HG02981 (cell line): ENCODE measurements around the gene PRODH.
"Not testable (repeated sequence)": the region's sequence is repeated elsewhere in the genome, so short reads cannot be mapped to it uniquely, and the experiment has no call there.

Source experiments
- ATAC-seq: cut with Tn5 transposase; IDR thresholded peaks from one replicate; pipeline ENCODE4 v1.9.1; 2021; ENCODE audit warnings: mild to moderate bottlenecking, moderate library complexity; ENCODE audit not compliant: unreplicated experiment

PRODH gene, protein sequence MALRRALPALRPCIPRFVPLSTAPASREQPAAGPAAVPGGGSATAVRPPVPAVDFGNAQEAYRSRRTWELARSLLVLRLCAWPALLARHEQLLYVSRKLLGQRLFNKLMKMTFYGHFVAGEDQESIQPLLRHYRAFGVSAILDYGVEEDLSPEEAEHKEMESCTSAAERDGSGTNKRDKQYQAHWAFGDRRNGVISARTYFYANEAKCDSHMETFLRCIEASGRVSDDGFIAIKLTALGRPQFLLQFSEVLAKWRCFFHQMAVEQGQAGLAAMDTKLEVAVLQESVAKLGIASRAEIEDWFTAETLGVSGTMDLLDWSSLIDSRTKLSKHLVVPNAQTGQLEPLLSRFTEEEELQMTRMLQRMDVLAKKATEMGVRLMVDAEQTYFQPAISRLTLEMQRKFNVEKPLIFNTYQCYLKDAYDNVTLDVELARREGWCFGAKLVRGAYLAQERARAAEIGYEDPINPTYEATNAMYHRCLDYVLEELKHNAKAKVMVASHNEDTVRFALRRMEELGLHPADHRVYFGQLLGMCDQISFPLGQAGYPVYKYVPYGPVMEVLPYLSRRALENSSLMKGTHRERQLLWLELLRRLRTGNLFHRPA

DNA sequence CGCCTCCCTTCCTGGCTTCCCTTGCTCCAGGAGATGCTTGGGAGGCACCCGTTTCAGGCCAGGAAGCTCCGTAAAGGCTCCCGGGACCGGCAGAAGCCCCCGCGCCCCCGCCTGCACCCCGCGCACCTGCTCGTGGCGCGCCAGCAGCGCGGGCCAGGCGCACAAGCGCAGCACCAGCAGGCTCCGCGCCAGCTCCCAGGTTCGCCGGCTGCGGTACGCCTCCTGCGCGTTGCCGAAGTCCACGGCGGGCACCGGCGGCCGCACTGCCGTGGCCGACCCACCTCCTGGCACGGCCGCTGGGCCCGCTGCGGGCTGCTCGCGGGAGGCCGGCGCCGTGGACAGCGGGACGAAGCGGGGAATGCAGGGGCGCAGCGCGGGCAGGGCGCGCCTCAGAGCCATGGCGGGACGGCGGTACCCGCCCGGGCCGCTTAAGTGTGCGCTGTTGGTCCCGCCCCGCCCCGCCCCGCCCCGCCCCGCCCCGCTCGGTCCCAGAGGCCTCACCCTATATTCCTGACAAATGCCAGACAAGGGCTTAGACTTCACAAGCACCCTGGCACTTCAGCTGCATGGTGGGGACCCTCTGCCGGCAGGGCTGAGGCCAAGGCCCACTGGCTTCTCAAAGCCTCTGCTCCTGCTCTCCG, at the start of gene PRODH:
PRODH (minus strand) TSS at position 405 of the 641 bp plus-strand sequence; CDS start at position 399, 6 bp downstream.
- no peak for ATAC-seq

DNA sequence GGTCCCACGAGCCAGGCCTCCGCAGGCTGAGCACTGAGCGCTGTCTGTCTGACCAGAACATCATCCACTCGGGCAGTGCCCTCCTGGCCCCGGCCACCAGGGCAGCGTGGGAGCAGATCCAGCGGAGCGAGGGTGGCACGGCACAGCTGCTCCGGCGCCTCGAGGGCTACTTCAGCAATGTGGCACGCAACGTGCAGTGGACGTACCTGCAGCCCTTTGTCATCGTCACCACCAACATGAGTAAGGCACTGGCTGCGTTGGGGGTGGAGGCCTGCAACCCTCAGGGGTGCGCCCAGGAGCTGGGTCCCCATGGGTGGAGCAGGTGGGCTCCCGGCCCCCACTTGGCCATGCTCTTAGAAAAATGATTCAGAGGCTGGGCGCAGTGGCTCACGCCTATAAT, 49.7 kb upstream of the PRODH start:
- ATAC-seq: no peak

DNA sequence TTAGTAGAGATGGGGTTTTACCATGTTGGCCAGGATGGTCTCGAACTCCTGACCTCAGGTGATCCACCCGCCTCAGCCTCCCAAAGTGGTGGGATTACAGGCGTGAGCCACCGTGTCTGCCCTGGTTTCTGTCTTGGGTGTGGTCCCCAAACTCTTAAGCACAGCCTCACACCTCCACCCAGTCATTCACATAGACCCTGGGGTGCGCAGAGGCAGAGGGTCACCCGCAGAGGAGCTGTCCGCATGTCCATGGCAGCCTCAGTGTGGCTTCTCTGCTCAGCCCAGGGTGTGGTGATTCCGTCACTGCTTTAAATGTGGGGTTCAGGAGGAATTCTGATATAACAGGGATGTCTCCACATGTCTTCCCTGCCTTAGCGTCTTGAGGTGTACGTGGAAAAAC, 48.5 kb upstream of the PRODH start:
- ATAC-seq: no peak

DNA sequence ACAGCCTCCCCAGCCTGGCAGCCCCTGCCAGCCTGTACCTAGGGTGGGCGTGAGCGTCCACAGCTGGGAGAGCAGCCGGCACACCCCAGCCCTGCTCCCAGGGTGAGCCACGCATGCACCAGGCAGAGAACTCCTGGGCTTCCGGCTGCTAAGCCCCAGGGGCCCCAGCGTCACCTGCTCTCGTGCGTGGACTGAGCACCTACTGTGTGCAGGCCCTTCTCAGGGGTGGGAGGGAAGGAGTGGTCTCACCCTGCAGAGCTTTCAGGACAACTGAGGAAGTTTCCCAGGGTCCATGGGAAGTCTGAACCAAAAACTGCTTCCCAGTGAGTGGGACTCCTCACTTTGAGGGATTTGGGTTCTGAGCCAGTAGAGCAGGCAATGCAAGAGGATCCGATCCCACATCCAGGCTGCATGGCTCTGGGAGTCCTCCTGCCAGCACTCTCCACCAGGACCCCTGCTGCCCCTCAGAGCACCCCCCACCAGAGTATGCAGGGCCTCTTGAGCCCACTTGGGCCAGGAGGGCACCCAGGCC, 47.1 kb upstream of the PRODH start:
- no peak for ATAC-seq

DNA sequence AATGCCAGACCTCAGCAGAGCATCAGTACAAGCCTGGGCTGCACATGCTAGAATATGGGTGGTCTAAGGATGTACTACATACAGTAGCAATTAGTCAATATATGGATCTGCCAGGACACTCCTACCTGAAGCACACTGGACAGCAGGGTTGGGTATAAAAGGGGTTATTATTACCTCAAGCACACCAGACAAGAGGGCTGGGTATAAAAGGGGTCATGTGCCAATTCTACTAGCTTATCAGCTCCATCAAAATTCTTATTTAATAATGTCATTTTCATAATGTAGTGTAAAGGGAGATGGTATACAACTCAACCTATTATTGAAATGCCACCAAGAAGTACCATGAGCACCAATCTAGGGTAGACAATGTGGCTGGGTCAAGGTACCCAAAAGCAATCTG, 44.7 kb upstream of the PRODH start:
- ATAC-seq: no peak

DNA sequence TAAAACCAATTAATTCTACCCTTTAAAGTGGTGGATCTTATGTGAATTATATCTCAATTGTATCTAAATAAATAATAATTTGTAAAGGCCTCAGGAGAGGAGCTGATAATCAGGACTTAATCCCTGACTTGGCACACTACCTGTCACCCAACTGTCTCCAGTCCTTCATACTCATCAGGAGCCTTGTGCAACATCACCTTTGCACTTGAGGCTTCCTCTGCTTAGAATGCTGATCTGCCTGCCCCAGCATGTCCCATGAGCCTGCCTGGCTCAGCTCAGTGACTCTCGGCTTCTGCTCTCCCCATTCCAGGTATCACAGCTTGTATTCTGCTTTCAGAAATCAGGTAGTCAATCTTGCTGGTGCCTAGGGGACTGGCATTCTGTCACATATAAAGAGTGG, 43.9 kb upstream of the PRODH start:
- ATAC-seq: no peak

DNA sequence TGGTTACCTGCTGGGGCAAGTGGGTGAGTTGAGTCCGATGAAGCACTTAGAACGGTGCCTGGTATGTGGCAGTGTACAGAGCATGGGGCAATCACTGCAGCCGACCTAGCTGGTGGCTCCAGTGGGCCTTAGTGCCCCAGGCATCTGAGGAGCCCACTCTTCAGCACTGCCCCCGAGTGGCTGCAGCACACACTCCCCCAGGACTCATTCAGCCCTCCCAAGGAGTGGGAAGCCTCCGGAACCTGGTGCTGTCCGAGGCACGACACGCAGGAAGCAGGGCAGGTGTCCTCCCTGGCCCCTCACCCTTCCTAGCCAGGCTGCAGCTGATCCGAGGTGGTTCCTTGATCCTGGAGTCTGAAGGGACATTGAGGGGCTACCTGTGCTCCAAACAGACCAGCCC, 42.4 kb upstream of the PRODH start:
- no peak for ATAC-seq

DNA sequence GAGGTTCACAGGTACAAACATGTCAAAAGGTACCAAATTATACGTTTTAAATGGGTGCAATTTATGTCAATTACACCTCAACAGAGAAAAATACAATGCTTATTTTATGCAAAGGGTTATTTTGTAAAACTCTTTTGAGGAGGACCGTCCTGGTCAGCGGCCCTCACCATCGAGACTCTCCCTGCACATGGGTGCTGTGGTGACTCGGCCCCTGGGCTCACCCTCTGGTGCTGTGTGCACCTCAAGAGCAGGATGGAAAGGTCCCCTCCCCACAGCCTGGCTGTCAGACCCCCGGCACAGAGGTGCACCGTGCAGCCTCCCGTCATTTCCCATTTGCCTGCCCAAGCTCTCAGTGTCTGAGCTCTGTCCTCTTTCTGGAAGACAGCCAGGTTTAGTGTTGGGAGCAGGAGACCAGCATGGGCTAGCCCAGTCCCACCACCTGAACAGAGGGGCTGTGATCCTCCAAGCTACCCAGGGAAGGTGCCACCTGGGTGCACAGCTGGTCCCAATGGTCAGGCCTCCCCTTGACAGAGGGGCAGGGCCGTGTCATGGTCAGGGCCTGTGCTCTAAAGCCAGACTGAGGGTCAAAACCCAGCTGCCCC, 41.8 kb upstream of the PRODH start:
- ATAC-seq: no peak

DNA sequence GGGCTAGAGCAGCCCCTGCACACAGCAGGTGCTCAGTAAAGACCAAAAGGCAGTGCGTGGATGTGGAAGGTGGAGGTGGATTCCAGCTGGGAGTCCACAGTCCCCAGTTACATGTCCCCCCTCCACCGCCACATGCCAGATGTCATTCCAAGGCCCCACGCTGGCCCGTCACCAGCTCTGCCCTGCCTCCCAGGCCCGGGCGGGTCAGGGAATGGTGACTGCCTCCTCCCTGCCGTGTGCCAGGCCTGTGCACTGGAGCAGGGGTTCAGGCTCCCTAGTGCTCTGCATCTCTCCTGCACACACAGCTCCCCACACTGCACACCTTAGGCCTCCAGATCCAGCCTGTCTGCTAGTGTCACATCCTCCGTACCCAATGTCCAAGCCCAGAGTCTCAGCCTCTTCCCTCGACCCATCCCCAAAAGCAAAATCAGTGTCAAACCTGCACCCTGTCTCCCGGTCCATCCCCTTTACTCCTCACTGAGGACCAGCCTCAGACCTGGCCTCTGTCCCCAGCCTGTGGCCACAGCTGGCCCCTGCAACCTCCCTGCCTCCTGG, 40.2 kb upstream of the PRODH start:
- ATAC-seq: no peak

DNA sequence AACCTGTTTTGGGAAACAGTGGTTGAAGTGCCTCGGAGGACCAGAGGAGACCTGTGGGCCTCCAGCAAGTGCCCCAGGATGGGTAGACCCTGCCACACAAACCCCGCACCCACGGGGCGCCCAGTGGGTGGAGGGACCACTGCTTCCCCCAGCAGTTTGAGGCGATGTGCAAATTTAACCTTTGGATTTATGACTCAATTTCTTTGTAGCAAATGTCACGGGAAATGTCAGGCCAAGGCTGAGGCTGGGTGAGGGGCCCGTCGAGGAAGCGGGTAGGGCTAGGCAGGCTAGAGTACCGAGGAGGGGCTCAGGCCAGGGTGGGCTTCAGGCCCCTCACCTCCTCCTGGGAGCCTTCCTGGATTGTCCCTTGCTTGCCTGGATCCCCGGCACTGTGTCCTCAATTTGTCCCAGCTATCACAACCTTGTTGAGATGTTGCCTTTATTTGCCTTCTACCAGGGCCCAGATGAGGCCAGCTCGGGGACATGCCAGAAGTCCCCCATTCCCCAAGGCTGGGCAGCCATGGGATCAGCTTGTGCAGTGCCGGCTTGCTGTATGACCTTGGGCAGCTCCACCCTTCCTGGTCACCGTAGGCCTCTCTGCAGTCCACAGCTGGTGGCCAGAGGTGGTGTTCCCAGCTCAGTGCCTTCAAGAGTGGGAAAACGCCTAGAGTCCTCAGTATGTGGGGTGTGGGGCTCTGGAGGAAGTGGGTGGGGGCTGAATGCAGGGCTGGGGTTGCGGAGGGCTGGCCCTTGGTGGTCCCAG, 39.5 kb upstream of the PRODH start:
- ATAC-seq: no peak

DNA sequence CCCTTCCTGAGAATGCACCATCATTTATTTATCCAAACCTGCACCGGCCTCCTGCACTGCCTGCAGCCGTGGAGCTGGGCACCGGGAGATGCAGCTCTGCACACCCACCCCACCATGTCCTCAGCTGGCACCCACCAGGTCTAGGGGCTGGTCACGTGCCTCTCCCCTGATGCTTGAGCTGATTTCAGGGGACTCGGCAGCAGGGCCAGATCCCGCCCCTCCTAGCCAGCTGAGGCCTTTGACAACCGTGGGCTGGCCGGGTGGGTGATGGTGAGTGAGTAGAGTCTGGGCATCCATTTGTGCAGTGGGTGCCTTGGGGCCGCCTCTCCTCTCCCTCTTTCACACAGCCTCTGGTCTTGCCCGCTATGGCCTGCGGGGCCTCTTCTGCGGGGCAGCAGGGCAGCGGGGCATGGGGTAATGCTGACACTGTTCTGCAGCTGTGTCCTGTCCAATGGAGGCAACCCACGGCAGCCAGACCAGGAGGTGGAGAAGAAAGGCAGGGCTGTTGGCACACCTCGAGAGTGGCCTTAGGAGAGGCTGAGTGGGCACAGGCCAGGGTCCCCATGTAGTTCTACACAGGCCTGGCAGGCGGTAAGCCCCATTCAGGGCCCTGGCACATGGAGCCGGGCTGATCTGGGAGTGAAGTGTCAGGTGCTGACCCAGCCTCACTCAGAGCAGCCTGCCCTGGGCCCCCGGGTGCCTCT, 38.5 kb upstream of the PRODH start:
- ATAC-seq: no peak

DNA sequence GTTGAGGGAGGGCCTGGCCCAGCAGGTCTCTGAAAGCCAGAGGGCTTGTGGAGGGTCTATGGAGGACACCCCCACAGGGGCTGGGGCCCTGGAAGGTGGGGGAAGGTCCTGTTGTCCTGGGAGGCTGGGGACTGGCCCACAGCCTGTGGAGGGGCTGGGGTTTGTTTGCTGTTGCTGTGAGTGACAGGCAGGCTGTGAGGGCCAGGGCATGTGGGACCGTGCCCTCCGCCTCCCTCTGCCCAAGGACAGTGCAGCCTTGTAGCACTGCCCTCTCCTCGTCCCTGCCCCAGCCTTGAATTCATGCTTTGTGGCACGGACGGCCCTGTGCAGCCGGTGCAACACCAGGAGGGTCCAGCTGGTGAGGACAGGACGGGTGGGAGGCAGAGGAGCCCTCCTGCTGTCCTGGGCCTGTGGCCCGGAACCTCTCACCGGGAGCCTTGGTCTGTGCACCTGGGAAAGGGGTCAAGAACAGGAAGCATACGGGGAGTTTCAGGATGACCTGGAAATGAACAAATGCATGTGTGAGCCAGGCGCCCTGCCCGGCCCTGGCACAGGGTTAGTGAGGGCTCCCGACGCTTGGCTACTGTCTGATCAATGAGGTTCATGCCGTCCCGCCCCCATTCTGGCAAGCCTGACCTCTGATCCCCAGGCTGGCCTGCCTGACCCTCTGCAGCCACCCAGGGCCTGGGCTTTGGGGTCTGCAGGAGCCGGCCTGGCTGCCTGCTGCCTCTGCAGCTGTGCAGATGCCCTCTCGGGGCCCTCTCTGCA, 37.4 kb upstream of the PRODH start:
- no peak for ATAC-seq

DNA sequence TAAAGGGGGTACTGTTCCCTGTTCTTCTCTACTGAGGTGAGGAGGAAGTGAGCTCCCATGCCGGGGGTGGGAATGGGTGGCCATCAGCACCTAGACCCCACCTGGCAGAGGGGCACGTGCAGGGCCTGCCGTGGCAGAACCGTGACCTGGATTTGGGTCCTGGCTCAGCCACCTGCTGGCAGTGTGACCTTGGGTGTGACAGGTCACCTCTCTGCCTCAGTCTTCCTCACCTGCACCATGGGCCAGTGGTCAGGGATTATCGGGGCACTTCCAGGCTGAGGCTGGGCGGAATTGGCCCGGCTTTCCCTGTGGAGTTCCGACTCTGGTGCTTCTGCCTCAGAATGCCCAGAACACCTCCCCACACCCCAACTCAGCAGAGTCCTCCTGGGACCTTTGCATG, 36.5 kb upstream of the PRODH start:
- not testable (repeated sequence) for ATAC-seq

DNA sequence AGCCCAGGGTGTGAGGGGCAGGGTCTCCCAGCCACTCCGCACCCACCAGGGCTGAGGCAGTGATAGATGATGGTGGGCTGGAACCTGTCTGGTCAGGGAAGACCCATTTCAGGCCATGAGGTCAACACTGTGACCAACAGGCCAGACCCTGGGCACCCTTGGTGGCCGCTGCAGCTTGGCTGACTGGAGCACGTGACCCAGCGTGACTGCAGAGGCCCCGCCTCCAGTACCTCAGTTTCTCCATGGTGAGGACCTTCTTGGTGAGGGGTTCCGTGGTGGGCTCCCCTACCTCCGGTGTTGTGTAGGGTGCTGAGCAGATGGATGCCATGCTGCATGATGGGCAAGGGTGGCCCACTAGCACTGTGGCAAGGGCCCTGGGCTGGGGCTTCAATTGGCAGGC, 35.9 kb upstream of the PRODH start:
- ATAC-seq: not testable (repeated sequence)

DNA sequence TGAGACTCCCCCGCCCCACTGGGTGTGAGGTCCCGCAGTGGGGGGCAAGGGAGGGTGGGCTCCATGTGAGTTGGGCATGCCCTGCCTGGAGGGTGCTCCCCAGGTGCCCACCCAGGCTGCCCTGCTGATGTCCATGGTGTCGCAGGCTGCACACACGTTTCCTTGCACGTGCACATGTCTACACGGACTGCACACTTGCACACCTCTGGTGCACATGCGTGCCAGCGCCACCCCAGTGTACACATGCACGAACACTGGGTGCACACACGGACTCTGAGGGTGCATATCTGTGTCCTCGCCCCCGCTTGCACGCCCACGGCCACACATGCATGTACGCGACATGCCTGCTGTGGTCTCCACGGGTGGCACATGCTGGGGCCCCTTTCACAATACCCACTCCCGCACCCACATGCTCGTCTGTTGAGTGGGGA, 35.2 kb upstream of the PRODH start:
- ATAC-seq: no peak

DNA sequence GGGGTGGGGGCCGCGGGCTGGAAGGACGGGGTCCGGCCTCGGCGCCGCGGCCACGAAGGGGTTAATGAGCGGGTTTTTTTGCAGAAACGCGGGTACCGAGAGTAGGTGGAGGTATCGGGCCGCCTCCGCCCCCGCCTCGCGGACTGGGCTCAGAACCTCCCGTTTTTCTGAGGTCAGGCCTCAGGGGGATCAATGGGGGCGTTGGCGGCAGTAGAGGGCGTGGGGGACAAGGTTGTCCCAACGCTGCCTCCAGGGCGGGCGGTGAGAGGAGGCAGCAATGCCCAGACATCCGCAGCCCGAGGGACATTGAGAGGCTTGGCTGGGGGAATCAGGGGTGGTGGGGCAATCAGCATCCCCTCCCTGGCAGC, 34.8 kb upstream of the PRODH start:
- no peak for ATAC-seq

DNA sequence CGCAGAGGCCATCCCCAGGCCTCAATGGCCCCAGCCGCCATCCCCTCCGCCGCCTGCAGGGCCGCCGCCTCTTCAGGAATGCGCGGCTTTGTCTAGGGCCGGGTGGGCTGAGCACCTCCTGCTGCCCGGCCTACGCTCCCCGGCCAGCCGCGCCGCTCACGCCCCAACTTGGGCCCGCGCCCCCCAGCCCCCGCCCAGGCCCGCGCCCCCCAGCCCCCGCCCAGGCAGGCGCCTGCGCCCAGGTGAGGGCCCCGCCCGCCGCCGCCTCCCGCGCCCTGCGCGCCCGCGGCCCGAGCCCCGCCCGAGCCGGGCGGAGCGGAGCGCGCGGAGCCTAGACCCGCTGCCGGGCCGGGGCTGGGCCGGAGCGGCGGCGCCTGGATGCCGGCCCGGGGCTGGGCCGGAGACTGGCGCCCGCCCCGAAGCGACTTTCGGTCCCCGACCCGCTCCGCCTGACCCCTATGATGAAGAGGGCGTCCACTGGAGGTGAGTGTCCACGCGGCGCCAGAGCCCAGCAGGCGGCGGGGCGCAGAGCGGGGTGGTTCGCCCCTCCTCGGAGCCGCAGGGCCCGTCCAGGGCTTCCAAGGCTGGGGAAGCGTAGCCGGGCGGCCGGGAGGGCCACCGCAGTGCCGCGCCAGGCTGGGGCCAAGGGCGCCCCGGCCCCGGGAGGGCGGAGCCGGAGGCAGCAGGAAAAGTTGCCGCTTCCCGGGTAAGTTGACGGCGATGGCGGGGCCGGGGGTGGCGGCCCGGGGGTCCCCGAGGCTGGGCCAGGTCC, 34.3 kb upstream of the PRODH start:
- no peak for ATAC-seq
